WI38 (cell line): ENCODE data around the gene ABCF3.

Source experiments
- H3K4me3 ChIP-seq: 2 replicates; pipeline ENCODE4 v1.5.1; 2011; ENCODE audit warnings: low read depth, mild to moderate bottlenecking, control low read depth, low read length
- CTCF ChIP-seq: IDR thresholded peaks from 2 replicates; pipeline ENCODE4 v1.5.1; 2012; ENCODE audit warnings: low read depth, mild to moderate bottlenecking, control low read depth, low read length

Gene ABCF3

GRCh38 chr3:184203526-184203925 is 17.5 kb downstream of the ABCF3 start:
- TF ChIP-seq CTCF = no peak

GRCh38 chr3:184209146-184209923 is 23.3 kb downstream of the ABCF3 start:
- no peak for TF ChIP-seq CTCF

More at GRCh38 chr3:184203526-184203925, 17.5 kb downstream of the ABCF3 start:
- H3K4me3 ChIP-seq = no peak overlapping the region

GRCh38 chr3:184211297-184211696 is 25.3 kb downstream of the ABCF3 start:
- no peak overlapping the region for H3K4me3 ChIP-seq
- no peak for TF ChIP-seq CTCF

More at GRCh38 chr3:184209146-184209923, 23.3 kb downstream of the ABCF3 start:
- H3K4me3 ChIP-seq = no peak overlapping the region

- H3K4me3 ChIP-seq = no peak overlapping the region
- TF ChIP-seq CTCF = no peak
These were observed 25.7 kb downstream of the ABCF3 start for GRCh38 chr3:184211718-184212117.

- no peak for TF ChIP-seq CTCF
- H3K4me3 ChIP-seq = no peak overlapping the region
These were observed 32.8 kb downstream of the ABCF3 start for GRCh38 chr3:184218814-184219213.

- TF ChIP-seq CTCF = no peak
These were observed 36.5 kb downstream of the ABCF3 start for GRCh38 chr3:184222521-184222920.

GRCh38 chr3:184223946-184224345 is 37.9 kb downstream of the ABCF3 start:
- TF ChIP-seq CTCF = no peak
- H3K4me3 ChIP-seq = no peak overlapping the region

More at GRCh38 chr3:184222521-184222920, 36.5 kb downstream of the ABCF3 start:
- no peak overlapping the region for H3K4me3 ChIP-seq
